Rectal smooth muscle tissue (tissue), 1 donor: ENCODE data around the gene SCT.

ENCODE experiments used
- H3K27ac ChIP-seq: one replicate; pipeline ENCODE4 v1.7.0; 2013; ENCODE audit warnings: low read depth, low read length, inconsistent platforms
- H3K27me3 ChIP-seq: one replicate; pipeline ENCODE4 v1.7.0; 2013; ENCODE audit warnings: low read length; ENCODE audit not compliant: control insufficient read depth, insufficient read depth
- H3K36me3 ChIP-seq: one replicate; pipeline ENCODE4 v1.7.0; 2013; ENCODE audit warnings: low read length; ENCODE audit not compliant: control insufficient read depth, insufficient read depth
- H3K4me1 ChIP-seq: one replicate; pipeline ENCODE4 v1.7.0; 2013; ENCODE audit warnings: low read length; ENCODE audit not compliant: control insufficient read depth, insufficient read depth
- H3K4me3 ChIP-seq: one replicate; pipeline ENCODE4 v1.7.0; 2013; ENCODE audit warnings: low read length
- H3K9ac ChIP-seq: one replicate; pipeline ENCODE4 v1.7.0; 2013; ENCODE audit warnings: low read length

Gene SCT

DNA sequence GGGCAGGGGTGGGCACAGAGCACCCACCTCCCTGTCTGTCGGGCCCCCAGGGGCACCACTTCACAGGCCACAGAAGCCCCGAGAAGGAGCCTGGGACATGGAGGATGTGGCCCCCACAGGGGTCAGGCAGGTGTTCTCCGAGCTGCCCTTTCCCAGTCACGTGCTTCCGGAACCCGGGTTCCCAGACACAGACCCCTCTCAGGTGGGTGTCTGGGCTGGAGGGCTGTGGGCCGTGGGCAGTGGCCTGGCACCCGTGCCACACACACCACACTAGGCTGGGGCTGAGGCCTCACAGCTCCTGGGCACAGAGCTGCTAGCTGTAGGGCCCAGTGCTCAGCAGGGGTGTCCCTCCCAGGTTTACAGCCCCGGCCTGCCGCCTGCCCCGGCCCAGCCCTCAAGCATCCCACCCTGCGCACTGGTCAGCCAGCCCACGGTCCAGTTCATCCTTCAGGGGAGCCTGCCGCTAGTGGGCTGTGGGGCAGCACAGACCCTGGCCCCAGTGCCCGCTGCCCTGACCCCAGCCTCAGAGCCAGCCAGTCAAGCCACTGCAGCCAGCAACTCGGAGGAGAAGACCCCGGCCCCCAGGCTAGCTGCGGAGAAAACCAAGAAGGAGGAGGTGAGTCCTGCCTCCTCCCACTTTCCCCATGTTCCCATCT is 16.7 kb downstream of the SCT start:
- Histone ChIP-seq H3K4me1 (peaks cover 3% of the 10 kb centered on the region), H3K9ac (no peak overlapping the region), H3K36me3 (peaks cover 43% of the 10 kb centered on the region), H3K27me3 (no peaks in the 10 kb centered on the region), H3K27ac (no peak overlapping the region), H3K4me3 (no peak overlapping the region)

DNA sequence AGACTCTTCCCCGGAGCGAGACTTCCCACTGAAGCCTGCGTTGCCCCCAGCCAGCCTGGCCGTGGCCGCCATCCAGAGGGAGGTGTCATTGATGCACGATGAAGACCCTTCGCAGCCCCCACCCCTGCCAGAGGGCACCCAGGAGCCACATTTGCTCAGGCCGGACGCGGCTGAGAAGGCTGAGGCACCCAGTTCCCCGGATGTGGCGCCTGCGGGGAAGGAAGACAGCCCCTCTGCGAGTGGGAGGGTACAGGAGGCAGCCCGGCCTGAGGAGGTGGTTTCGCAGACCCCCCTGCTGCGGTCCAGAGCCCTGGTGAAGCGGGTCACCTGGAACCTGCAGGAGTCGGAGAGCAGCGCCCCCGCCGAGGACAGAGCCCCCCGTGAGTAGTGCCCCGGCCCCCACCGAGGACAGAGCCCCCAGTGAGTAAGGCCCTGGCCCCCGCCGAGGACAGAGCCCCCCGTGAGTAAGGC is 17.6 kb downstream of the SCT start:
- no peak overlapping the region for H3K9ac ChIP-seq
- H3K27ac ChIP-seq, result no peak overlapping the region
- H3K27me3 ChIP-seq, result no peaks in the 10 kb centered on the region
- H3K4me3 ChIP-seq, result no peak overlapping the region
- peaks cover 51% of the 10 kb centered on the region for H3K36me3 ChIP-seq
- no peaks in the 10 kb centered on the region for H3K4me1 ChIP-seq

- Histone ChIP-seq H3K27me3 (no peaks in the 10 kb centered on the region), H3K9ac (no peak overlapping the region), H3K4me3 (no peak overlapping the region), H3K27ac (no peak overlapping the region), H3K36me3 (peaks cover 51% of the 10 kb centered on the region), H3K4me1 (no peaks in the 10 kb centered on the region)
Measured at GRCh38 chr11:608791-609251, 18.2 kb downstream of the SCT start.

- no peak overlapping the region for H3K27ac ChIP-seq
- H3K4me1 ChIP-seq, result no peaks in the 10 kb centered on the region
- peaks cover 55% of the 10 kb centered on the region for H3K36me3 ChIP-seq
- H3K4me3 ChIP-seq, result no peak overlapping the region
- no peak overlapping the region for H3K9ac ChIP-seq
- H3K27me3 ChIP-seq, result no peaks in the 10 kb centered on the region
Measured at GRCh38 chr11:607971-608659, 18.9 kb downstream of the SCT start.

DNA sequence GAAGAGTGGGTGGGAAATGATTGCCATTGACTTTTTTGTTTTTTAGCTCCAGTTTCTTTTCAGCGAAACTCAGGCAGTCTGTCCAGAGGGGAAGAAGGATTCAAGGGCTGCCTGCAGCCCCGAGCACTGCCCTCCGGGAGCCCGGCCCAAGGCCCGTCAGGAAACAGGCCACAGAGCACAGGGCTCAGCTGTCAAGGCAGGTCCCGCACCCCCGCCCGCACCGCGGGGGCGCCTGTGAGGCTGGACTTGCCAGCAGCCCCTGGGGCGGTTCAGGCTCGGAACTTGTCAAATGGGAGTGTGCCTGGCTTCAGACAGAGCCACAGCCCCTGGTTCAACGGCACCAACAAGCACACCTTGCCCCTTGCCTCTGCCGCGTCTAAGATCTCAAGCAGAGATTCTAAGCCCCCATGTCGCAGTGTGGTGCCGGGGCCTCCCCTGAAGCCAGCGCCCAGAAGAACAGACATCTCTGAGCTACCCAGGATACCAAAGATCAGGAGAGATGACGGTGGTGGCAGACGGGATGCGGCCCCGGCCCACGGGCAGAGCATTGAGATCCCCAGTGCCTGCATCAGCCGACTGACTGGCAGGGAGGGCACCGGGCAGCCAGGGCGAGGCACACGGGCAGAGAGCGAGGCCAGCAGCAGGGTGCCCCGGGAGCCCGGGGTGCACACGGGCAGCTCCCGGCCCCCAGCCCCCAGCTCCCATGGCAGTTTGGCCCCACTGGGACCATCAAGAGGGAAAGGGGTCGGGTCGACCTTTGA is 19.8 kb downstream of the SCT start:
- no peak overlapping the region for H3K27ac ChIP-seq
- peaks cover 56% of the 10 kb centered on the region for H3K36me3 ChIP-seq
- no peaks in the 10 kb centered on the region for H3K27me3 ChIP-seq

GRCh38 chr11:606245-606644 is 20.7 kb downstream of the SCT start:
- no peak overlapping the region for H3K9ac ChIP-seq
- H3K4me1 ChIP-seq, result no peaks in the 10 kb centered on the region
- peaks cover 58% of the 10 kb centered on the region for H3K36me3 ChIP-seq
- H3K27ac ChIP-seq, result peak overlapping the region; percentile 55
- H3K27me3 ChIP-seq, result no peaks in the 10 kb centered on the region
- H3K4me3 ChIP-seq, result no peak overlapping the region

More for the DNA sequence above, 19.8 kb downstream of the SCT start:
- no peak overlapping the region for H3K4me3 ChIP-seq
- H3K4me1 ChIP-seq, result no peaks in the 10 kb centered on the region
- no peak overlapping the region for H3K9ac ChIP-seq

- H3K9ac ChIP-seq, result no peak overlapping the region
- H3K4me3 ChIP-seq, result no peak overlapping the region
- no peaks in the 10 kb centered on the region for H3K4me1 ChIP-seq
- no peaks in the 10 kb centered on the region for H3K27me3 ChIP-seq
- H3K36me3 ChIP-seq, result peaks cover 54% of the 10 kb centered on the region
- H3K27ac ChIP-seq, result peak overlapping the region; percentile 55
Measured at GRCh38 chr11:605286-606129, 21.5 kb downstream of the SCT start.

- Histone ChIP-seq H3K27ac (no peak overlapping the region), H3K4me3 (no peak overlapping the region), H3K27me3 (no peaks in the 10 kb centered on the region), H3K4me1 (no peaks in the 10 kb centered on the region), H3K36me3 (peaks cover 46% of the 10 kb centered on the region), H3K9ac (no peak overlapping the region)
Measured at GRCh38 chr11:603154-603553, 23.8 kb downstream of the SCT start.

- H3K9ac ChIP-seq, result no peak overlapping the region
- no peak overlapping the region for H3K27ac ChIP-seq
- no peaks in the 10 kb centered on the region for H3K27me3 ChIP-seq
- peaks cover 53% of the 10 kb centered on the region for H3K36me3 ChIP-seq
- no peak overlapping the region for H3K4me3 ChIP-seq
- no peaks in the 10 kb centered on the region for H3K4me1 ChIP-seq
Measured at GRCh38 chr11:601573-602245, 25.3 kb downstream of the SCT start.

GRCh38 chr11:598005-598680 is 28.8 kb downstream of the SCT start:
- Histone ChIP-seq H3K27ac (no peak overlapping the region), H3K4me1 (no peaks in the 10 kb centered on the region), H3K9ac (no peak overlapping the region), H3K4me3 (no peak overlapping the region), H3K27me3 (no peaks in the 10 kb centered on the region), H3K36me3 (peaks cover 48% of the 10 kb centered on the region)

DNA sequence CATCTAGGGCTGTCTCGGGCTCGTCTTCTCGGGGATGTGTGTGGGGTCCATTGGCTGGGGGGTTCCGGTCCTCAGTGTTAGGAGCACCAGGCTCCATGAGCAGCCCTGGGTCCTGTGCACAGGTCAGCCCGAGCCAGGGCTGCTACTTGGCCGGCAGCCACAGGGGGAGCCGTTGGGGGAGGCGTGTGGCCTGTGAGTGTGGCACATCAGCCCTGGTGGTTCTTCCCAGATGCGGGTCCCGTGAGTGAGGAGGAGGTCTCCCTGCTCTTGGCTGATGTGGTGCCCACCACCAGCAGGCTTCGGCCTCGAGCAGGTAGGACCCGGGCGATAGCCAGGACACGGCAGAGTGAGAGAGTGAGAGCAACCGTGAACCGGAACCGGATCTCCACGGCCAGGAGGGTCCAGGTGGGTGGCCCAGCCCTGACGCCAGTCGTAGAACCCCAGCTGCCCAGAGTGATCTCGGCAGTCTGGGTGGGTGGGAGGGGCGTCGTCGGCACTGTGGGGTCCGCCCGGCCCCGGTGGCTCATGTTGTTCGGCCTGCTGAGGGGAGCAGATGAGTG is 29.7 kb downstream of the SCT start:
- Histone ChIP-seq H3K9ac (no peak overlapping the region), H3K4me3 (no peak overlapping the region), H3K27me3 (no peaks in the 10 kb centered on the region), H3K27ac (no peak overlapping the region), H3K36me3 (peaks cover 54% of the 10 kb centered on the region), H3K4me1 (no peaks in the 10 kb centered on the region)
